GM18907 (cell line): ENCODE measurements around the gene LRBA.
"Not testable (repeated sequence)": the region's sequence is repeated elsewhere in the genome, so short reads cannot be mapped to it uniquely, and the experiment has no call there.

ENCODE experiments used
- ATAC-seq: cut with Tn5 transposase; IDR thresholded peaks from one replicate; pipeline ENCODE4 v1.9.1; 2021; ENCODE audit warnings: mild to moderate bottlenecking, moderate library complexity; ENCODE audit not compliant: unreplicated experiment

LRBA gene

GRCh38 chr4:150974252-150974640 is 40.8 kb downstream of the LRBA start:
- peak; percentile 3 for ATAC-seq

GRCh38 chr4:150973626-150974251 is 41.3 kb downstream of the LRBA start:
- ATAC-seq: no peak

GRCh38 chr4:150972592-150972991 is 42.5 kb downstream of the LRBA start:
- ATAC-seq: no peak

GRCh38 chr4:150971901-150972300 is 43.2 kb downstream of the LRBA start:
- ATAC-seq: no peak

- peak; percentile 67 for ATAC-seq
Observed at GRCh38 chr4:150970685-150971151, 44.4 kb downstream of the LRBA start.

GRCh38 chr4:150964754-150965153 is 50.3 kb downstream of the LRBA start:
- ATAC-seq: no peak

- ATAC-seq: not testable (repeated sequence)
Observed at GRCh38 chr4:150963602-150964345, 51.3 kb downstream of the LRBA start.

GRCh38 chr4:150962245-150962644 is 52.8 kb downstream of the LRBA start:
- ATAC-seq: no peak

- no peak for ATAC-seq
Observed at GRCh38 chr4:150961566-150961965, 53.5 kb downstream of the LRBA start.

- ATAC-seq: peak; percentile 66
Observed at GRCh38 chr4:150960818-150961217, 54.3 kb downstream of the LRBA start.

- no peak for ATAC-seq
Observed at GRCh38 chr4:150960079-150960478, 55.0 kb downstream of the LRBA start.

GRCh38 chr4:150957981-150958380 is 57.1 kb downstream of the LRBA start:
- not testable (repeated sequence) for ATAC-seq

GRCh38 chr4:150957095-150957494 is 58.0 kb downstream of the LRBA start:
- ATAC-seq: not testable (repeated sequence)

- ATAC-seq: not testable (repeated sequence)
Observed at GRCh38 chr4:150953916-150954315, 61.2 kb downstream of the LRBA start.

- no peak for ATAC-seq
Observed at GRCh38 chr4:150952167-150952845, 62.8 kb downstream of the LRBA start.

GRCh38 chr4:150950657-150951288 is 64.3 kb downstream of the LRBA start:
- ATAC-seq: peak; percentile 89

- ATAC-seq: no peak
Observed at GRCh38 chr4:150949943-150950342, 65.1 kb downstream of the LRBA start.

GRCh38 chr4:150949342-150949741 is 65.7 kb downstream of the LRBA start:
- no peak for ATAC-seq

GRCh38 chr4:150948710-150949109 is 66.4 kb downstream of the LRBA start:
- ATAC-seq: no peak

- no peak for ATAC-seq
Observed at GRCh38 chr4:150948074-150948473, 67.0 kb downstream of the LRBA start.

- ATAC-seq: no peak
Observed at GRCh38 chr4:150944660-150945059, 70.4 kb downstream of the LRBA start.
